Activated CD4-positive, alpha-beta T cell treated with anti-CD3 and anti-CD28 coated beads for 36 hours (primary cell): ENCODE results near the gene PRKCA. TPM values are rescaled to one million over a fixed set of nuclear protein-coding genes. Genes with fewer than 3 reads are reported as not detected.

ENCODE experiments used
- ATAC-seq: fragments of 200-7000 bp; cut with Tn5 transposase; one replicate; pipeline ENCODE4 v1.10.0; 2021; ENCODE audit warnings: mild to moderate bottlenecking, moderate library complexity
- CTCF ChIA-PET: fragments of 350-600 bp; sonication (Branson Sonifier 250); formaldehyde crosslinking; loops from one replicate; lab custom pipeline; 2021; ENCODE audit warnings: antibody characterized with exemption; lab: Charles Lee
- POLR2A ChIA-PET: fragments of 350-600 bp; sonication (Branson Sonifier 250); formaldehyde crosslinking; loops from one replicate; lab custom pipeline; 2021; ENCODE audit warnings: antibody characterized with exemption, inconsistent platforms; lab: Charles Lee
- DNase-seq: peaks from one replicate; pipeline ENCODE4 v3.0.0-alpha.2; 2020
- H3K27ac Mint-ChIP-seq: one replicate; pipeline ENCODE4 v1.8.0; 2021; ENCODE audit warnings: mixed read lengths
- H3K27me3 Mint-ChIP-seq: one replicate; pipeline ENCODE4 v1.8.0; 2021; ENCODE audit warnings: mixed read lengths
- H3K36me3 Mint-ChIP-seq: one replicate; pipeline ENCODE4 v1.8.0; 2021; ENCODE audit warnings: low read depth, mixed read lengths
- H3K4me1 Mint-ChIP-seq: one replicate; pipeline ENCODE4 v1.8.0; 2021; ENCODE audit warnings: mixed read lengths
- H3K4me3 Mint-ChIP-seq: one replicate; pipeline ENCODE4 v1.8.0; 2021; ENCODE audit warnings: mild to moderate bottlenecking, moderate library complexity, mixed read lengths
- H3K9me3 Mint-ChIP-seq: one replicate; pipeline ENCODE4 v1.8.0; 2021; ENCODE audit warnings: low read depth, mixed read lengths
- intact Hi-C, 2 experiments: fragments of 100-400 bp; cut with DNase I in 1 of 2; cut with micrococcal nuclease in 1 of 2; formaldehyde crosslinking; loops; one replicate each; pipeline versions ENCODE4 v1.14.2 to v1.15.1; 2022 to 2024; cut with DNase I, micrococcal nuclease
- total RNA-seq, 2 experiments: library from RNA; stranded (reverse); gene quantifications; one replicate each; pipeline ENCODE4 v1.2.3, GENCODE V29; 2021

PRKCA gene
- total RNA-seq, 2 experiments from 2014 or later = 73.3 to 77.0 TPM

DNA sequence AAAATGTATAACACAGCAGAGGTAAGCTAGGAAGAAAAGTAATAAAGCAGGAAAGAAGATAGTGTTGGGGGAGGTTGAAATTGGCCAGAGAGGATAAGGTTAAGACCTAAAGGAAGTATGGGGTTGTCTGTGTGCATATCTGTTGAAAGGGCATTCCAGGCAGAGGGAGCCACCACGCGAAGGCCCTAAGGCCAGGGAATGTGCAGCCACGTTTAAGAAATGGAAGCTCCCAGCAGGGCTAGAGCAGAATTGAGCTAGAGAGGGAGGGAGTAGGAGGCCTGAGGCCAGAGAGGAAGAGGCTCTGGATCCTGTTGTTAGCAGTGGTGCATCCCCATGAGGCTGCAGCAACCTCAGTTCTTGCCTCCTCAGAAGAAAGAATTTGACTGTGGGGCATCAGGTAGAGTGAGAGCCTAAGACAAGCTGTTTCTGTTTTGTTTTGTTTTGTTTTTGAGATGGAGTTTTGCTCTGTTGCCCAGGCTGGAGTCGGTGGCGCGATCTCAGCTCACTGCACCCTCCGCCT, 473.5 kb downstream of the PRKCA start:
- CTCF ChIA-PET = interaction anchor here (0.8 kb wide), 1 partner anchor 16 kb away, joined by 3 read pairs; no protein-coding TSS in a partner anchor
- H3K27me3 Mint-ChIP-seq = no peaks in the 10 kb centered on the region

DNA sequence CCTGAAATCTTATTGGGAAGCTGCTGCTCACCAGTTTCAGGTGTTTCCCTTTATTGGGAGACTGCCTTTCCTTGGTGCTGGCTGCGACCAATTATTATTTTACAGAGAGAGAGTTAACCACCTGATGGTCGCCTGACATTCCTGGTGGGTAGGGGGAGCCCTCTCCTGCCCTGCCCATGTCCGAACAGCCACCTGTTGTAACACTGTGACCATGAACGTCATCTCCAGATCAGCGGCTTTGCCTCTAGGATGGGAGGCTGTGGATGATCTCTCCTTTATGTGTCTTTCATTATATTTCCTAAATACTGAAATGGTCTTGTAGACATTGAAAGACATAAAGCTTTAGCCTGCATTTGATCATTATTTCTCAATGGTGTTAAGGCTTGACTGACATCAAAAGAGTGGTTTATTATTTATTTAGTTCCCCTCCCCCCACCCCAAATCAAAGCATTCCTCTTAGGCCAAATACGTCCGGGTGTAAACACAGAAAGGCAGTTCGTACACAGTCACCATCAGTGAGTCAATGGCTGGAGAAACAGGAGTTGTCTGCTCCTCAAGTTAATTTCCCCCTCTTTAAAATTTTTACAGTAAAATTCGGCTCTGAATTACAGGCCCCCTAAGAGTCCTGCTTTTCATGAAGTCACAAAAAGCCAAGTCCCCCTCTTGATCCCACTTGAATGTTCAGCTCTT, 474.7 kb downstream of the PRKCA start:
- no peak for DNase-seq
- CTCF ChIA-PET = interaction anchor here (0.6 to 1.3 kb wide), 2 partner anchors 9 to 491 kb away, joined by 3 read pairs; no protein-coding TSS in a partner anchor
- ATAC-seq = no peak
- POLR2A ChIA-PET = no interaction called here
- H3K4me3 Mint-ChIP-seq = no peak overlapping the region
- no peaks in the 10 kb centered on the region for H3K27me3 Mint-ChIP-seq
- peaks cover 34% of the 10 kb centered on the region for H3K36me3 Mint-ChIP-seq
- no peaks in the 10 kb centered on the region for H3K4me1 Mint-ChIP-seq
- intact Hi-C loops = no loop called here
- H3K27ac Mint-ChIP-seq = no peak overlapping the region
- no peaks in the 10 kb centered on the region for H3K9me3 Mint-ChIP-seq

More for the DNA sequence above, 473.5 kb downstream of the PRKCA start:
- Mint-ChIP-seq H3K9me3 (no peaks in the 10 kb centered on the region), H3K4me3 (no peak overlapping the region), H3K4me1 (no peaks in the 10 kb centered on the region), H3K27ac (no peak overlapping the region), H3K36me3 (peaks cover 34% of the 10 kb centered on the region)
- DNase-seq (no peak), ATAC-seq (no peak)
- intact Hi-C loops = no loop called here
- POLR2A ChIA-PET = no interaction called here

DNA sequence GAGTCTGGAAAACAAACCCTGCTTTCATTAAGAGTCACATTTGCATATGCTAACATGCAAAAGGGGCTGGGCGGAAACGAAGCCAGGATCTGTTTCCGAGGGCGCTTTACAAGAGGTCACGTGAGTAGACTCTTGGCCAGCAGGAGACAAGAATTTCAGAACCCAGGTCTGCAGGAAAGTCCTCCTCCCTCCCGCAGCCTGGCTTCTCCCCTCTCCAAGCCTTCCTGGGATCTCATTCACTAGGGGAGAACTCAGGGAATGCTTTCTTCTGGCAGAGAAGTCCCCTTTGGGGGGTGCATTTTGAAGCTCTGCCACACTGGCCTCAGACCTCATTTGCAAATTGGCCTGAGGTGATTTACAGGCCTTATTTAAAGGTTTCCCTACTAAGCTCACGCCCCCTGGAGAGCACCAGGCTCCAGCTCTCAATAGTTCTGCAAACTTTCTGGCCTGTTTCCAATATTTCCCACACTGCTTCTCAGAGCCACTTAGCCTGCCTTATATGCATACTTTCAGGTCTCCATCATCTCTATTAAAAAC, 475.3 kb downstream of the PRKCA start:
- Mint-ChIP-seq H3K27me3 (no peaks in the 10 kb centered on the region), H3K27ac (no peak overlapping the region), H3K9me3 (no peaks in the 10 kb centered on the region), H3K4me1 (no peaks in the 10 kb centered on the region), H3K36me3 (peaks cover 36% of the 10 kb centered on the region), H3K4me3 (no peak overlapping the region)
- no peak for ATAC-seq
- intact Hi-C loops = no loop called here
- DNase-seq = no peak
- POLR2A ChIA-PET = no interaction called here
- CTCF ChIA-PET = interaction anchor here (0.6 to 1.3 kb wide), 2 partner anchors 9 to 492 kb away, joined by 3 read pairs; no protein-coding TSS in a partner anchor

DNA sequence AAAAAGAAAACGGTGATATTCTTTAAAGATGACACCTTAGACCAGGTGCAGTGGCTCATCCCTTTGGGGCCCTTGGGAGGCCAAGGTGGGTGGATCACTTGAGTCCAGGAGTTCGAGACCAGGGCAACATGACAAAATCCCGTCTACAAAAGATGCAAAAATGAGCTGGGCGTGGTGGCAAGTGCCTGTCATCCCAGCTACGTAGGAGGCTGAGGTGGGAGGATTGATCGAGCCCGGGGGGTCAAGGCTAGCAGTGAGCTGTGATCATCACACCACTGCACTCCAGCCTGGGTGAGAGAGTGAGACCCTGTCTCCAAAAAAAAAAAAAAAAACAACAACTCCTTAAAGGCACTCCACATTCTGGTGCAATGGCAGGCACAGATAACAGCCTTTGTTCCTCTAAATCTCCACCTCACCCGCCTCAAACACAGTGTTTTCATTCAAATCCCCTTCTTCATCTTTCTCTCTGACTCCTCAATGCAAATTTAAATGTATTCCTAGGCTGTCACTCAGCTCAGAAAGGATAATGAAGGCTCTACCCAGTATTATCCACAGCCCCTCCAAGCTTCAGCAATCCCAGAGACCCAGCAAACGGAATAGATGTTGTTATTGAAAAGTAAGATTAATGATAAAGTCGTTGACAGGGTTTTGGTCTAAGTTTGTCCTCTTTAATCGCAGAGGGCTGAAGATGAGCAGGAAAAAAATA, 476.3 kb downstream of the PRKCA start:
- no peak overlapping the region for H3K4me3 Mint-ChIP-seq
- DNase-seq (no peak), ATAC-seq (no peak)
- intact Hi-C loops = no loop called here
- no peaks in the 10 kb centered on the region for H3K9me3 Mint-ChIP-seq
- POLR2A ChIA-PET = no interaction called here
- H3K27ac Mint-ChIP-seq = no peak overlapping the region
- H3K36me3 Mint-ChIP-seq = peaks cover 35% of the 10 kb centered on the region
- CTCF ChIA-PET = interaction anchor here (0.5 to 1.3 kb wide), 2 partner anchors 123 to 493 kb away, joined by 3 read pairs; no protein-coding TSS in a partner anchor
- no peaks in the 10 kb centered on the region for H3K27me3 Mint-ChIP-seq
- no peaks in the 10 kb centered on the region for H3K4me1 Mint-ChIP-seq

DNA sequence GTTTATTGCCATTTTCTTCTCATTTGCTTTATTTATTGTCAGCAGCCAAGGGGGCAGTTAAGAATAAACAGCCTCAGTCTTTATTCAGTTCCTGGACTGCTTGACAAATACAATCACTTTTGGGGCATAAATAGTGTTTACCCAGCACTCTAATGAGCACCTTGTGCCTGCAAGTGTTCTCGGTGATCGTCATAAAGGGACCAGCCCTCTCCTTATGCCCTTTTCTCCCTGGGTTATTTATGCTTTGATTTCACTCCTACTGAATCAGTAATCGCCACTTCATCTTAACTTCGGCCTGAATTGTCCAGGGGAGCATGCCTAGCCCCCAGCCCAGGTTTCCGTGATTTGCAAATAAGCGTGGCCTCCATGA, 476.8 kb downstream of the PRKCA start:
- CTCF ChIA-PET = interaction anchor here (0.5 kb wide), 1 partner anchor 122 kb away, joined by 3 read pairs; no protein-coding TSS in a partner anchor
- Mint-ChIP-seq H3K4me3 (no peak overlapping the region), H3K27ac (no peak overlapping the region), H3K4me1 (no peaks in the 10 kb centered on the region), H3K9me3 (no peaks in the 10 kb centered on the region), H3K27me3 (no peaks in the 10 kb centered on the region), H3K36me3 (peaks cover 30% of the 10 kb centered on the region)
- ATAC-seq (no peak), DNase-seq (no peak)
- POLR2A ChIA-PET = no interaction called here
- intact Hi-C loops = no loop called here

DNA sequence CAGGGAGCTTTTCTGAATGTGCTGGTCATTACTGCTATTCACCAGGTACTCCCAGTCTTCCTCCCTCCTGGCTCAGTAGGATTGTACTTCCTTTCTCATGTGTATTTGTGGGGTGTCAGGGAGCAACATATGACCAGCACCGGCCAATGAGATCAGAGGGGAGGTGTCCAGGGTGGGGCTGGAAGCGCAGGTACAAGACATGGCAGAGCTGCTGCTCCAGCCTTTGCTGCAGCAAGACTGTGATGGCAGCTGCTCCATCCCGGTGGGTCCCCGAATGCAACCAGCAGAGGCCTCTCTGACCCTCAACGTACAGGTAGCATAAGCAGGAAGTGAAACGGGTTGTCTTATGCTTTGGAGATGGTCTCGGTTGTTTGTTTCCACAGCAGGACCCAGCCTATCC, 478.7 kb downstream of the PRKCA start:
- Mint-ChIP-seq H3K9me3 (no peaks in the 10 kb centered on the region), H3K4me1 (no peaks in the 10 kb centered on the region), H3K4me3 (no peak overlapping the region), H3K36me3 (peaks cover 18% of the 10 kb centered on the region), H3K27me3 (no peaks in the 10 kb centered on the region), H3K27ac (no peak overlapping the region)
- ChIA-PET CTCF (interaction anchor here (1.5 kb wide), 1 partner anchor 12 kb away, joined by 7 read pairs; no protein-coding TSS in a partner anchor), POLR2A (no interaction called here)
- ATAC-seq (no peak), DNase-seq (no peak)
- intact Hi-C loops = no loop called here

DNA sequence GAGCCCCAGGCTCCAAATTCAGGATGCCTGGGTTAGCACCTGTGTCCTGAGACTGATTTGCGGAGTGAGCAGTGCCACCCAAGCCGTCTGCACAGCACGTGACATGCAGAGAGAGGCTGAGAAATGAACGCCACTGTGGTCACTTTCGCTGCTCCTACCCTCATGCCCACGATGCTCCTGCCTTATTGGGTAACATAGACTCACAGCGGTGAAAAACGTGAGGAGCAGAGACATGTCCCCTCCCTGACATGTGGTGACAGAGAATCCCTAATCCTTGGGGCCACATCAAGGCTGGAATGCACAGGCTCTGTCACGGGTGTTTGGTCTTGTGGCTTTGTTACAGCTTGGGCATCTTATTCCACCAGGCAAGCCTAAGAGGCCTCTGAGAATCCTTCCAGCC, 480.4 kb downstream of the PRKCA start:
- no peak for ATAC-seq
- intact Hi-C loops = no loop called here
- H3K9me3 Mint-ChIP-seq = no peaks in the 10 kb centered on the region
- H3K4me1 Mint-ChIP-seq = no peaks in the 10 kb centered on the region
- POLR2A ChIA-PET = no interaction called here
- no peak overlapping the region for H3K4me3 Mint-ChIP-seq
- CTCF ChIA-PET = no interaction called here
- no peak for DNase-seq
- H3K36me3 Mint-ChIP-seq = peaks cover 20% of the 10 kb centered on the region
- H3K27me3 Mint-ChIP-seq = no peaks in the 10 kb centered on the region
- no peak overlapping the region for H3K27ac Mint-ChIP-seq

DNA sequence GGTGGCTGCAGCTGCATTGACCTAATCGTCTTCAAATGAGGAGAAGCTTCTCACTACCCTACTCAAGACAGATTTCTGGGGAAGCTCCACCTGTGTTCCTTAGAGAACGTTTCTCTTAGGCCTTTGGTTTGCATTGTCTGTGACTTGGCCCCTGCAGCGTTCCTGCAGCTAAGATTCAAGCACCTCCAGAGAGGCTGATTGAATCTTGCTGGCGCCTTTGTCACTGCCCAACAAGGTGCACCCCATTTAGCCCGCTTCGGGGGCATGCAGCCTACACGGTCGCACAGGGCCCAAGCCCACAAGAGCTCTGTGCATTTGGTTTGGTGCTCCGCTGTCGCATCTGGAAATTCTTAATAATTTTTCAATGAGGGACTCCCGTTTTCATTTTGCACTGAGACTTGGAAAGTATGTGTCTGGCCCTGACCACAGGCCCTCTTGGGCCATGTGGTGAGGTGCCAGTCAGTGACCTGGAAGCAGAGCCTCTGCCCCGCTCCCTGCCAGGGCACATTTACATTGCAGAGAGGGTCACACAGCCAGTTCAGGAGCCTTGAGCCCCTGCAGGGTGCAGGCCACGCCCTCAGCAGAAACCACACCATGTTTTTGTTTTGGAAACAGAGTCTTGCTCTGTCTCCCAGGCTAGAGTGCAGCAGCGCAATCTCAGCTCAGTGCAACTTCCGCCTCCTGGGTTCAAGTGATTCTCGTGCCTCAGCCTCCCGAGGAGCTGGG, 481.4 kb downstream of the PRKCA start:
- peaks cover 19% of the 10 kb centered on the region for H3K36me3 Mint-ChIP-seq
- CTCF ChIA-PET = no interaction called here
- no peaks in the 10 kb centered on the region for H3K4me1 Mint-ChIP-seq
- POLR2A ChIA-PET = no interaction called here
- DNase-seq (no peak), ATAC-seq (no peak)
- H3K27me3 Mint-ChIP-seq = no peaks in the 10 kb centered on the region
- H3K9me3 Mint-ChIP-seq = no peaks in the 10 kb centered on the region
- intact Hi-C loops = no loop called here
- H3K4me3 Mint-ChIP-seq = no peak overlapping the region
- no peak overlapping the region for H3K27ac Mint-ChIP-seq

DNA sequence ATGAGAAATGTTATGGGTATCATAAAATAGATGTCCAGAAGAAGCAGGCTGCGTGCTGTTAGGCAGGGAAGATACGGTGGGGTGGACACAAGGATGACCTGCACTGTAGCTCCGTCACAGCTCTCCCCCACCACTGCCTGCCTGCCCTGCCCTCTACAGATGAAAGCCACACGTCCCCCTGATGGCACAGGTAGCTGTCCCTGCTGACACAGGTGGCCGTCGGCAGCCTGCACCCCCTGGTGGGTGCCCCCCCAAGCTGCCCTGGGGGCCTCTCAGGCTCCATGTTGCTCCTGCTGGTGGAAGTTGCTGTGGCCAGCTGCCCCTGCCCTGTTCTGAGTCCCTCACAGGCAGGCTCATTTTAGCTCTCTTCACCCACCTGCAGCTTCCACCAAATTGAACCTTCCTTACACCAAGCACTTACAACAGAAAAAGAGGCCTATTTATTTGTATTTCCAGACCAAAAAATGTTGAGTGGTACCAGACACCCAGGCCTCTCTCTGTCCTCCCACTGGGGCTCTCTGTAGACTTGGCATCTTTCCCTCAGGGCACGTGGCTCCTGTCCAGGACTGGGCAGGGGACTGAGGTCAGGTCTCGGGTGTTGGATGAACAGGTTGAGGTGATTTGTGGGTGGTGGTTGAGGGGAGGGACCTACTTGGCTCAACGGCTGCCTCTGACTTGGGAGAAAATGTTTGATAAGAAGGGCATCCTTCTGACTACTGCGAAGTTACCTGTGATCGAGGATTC, 482.4 kb downstream of the PRKCA start:
- ChIA-PET POLR2A (no interaction called here), CTCF (no interaction called here)
- Mint-ChIP-seq H3K27ac (no peak overlapping the region), H3K9me3 (no peaks in the 10 kb centered on the region), H3K4me1 (no peaks in the 10 kb centered on the region), H3K36me3 (peaks cover 18% of the 10 kb centered on the region), H3K4me3 (no peak overlapping the region), H3K27me3 (no peaks in the 10 kb centered on the region)
- intact Hi-C loops = no loop called here
- no peak for DNase-seq
- ATAC-seq = no peak

DNA sequence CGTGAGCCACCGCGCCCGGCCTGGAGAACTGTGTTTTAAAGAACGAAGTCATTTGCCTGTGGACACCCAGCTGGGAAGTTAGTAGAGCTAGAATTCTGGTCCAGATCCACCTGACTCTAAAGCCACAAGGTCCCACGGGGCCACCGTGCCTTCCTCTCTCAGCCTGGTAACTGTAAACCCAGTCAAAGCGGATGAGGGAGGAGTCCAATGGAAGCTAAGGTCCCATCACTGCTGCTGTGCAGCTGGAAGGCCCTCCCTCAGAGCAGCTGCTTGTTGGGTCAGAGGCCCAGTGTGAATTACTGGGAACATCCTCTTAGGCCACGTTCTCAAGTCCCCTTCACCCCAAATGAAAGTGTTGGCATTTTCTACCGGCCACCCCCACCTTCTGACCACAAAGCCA, 483.7 kb downstream of the PRKCA start:
- DNase-seq (no peak), ATAC-seq (no peak)
- no peaks in the 10 kb centered on the region for H3K9me3 Mint-ChIP-seq
- H3K27me3 Mint-ChIP-seq = no peaks in the 10 kb centered on the region
- CTCF ChIA-PET = no interaction called here
- no peak overlapping the region for H3K27ac Mint-ChIP-seq
- peaks cover under 1% of the 10 kb centered on the region for H3K4me1 Mint-ChIP-seq
- peaks cover 27% of the 10 kb centered on the region for H3K36me3 Mint-ChIP-seq
- intact Hi-C loops = loop anchor here in 1 of 2 experiments (2.0 kb wide), 1 partner anchor 69 kb away; no protein-coding TSS in a partner anchor
- no peak overlapping the region for H3K4me3 Mint-ChIP-seq
- POLR2A ChIA-PET = no interaction called here
